ENCODE data around the gene TUBG2.

The TUBG2 gene

DNA sequence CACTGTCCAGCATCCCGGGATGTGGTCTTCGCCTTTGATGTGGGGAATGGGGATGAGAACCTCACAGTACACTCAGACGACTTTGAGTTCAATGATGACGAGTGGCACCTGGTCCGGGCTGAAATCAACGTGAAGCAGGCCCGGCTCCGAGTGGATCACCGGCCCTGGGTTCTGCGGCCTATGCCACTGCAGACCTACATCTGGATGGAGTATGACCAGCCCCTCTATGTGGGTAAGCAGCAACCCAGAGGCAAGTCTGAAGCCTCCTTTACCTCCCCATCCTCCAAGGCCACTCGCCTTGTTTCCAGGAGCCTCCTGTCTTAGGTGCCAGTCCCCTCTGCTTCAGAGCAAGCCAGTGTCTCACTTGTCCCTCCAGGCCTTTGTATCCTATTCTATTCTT, 33.4 kb downstream of the TUBG2 start:
- no peak overlapping the region for H3K27ac ChIP-seq
- no peak for DNase-seq (ENCODE audit: low read depth, low spot score)

DNA sequence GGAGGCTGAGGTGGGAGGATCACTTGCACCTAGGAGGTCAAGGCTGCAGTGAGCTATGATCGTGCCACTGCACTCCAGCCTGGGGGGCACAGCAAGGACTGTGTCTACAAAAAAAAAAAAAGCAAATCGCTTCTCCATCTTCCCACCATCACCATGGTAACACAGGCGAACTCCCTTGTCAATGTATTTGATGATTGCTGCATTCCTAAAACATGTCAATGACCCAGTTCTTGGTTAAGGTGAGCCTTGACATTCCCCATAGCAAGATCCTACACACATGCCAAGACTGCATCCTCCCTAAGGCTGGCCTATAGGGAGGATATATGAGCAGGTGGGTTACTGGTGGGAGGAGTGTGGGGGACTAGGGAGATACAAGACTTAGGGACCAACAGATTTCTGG, 35.4 kb downstream of the TUBG2 start:
- DNase-seq (ENCODE audit: low read depth, low spot score), result no peak
- no peak overlapping the region for H3K27ac ChIP-seq

DNA sequence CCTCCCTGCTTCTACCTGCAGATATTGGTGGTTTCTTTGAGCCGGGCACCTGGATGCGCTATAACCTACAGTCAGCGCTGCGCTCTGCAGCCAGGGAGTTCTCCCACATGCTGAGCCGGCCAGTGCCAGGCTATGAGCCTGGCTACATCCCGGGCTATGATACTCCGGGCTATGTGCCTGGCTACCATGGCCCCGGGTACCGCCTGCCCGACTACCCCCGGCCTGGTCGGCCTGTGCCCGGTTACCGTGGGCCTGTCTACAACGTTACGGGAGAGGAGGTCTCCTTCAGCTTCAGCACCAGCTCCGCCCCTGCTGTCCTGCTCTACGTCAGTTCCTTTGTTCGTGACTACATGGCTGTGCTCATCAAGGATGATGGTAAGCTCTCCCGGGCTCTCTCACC, 36.4 kb downstream of the TUBG2 start:
- H3K27ac ChIP-seq, result no peak overlapping the region
- no peak for DNase-seq (ENCODE audit: low read depth, low spot score)

DNA sequence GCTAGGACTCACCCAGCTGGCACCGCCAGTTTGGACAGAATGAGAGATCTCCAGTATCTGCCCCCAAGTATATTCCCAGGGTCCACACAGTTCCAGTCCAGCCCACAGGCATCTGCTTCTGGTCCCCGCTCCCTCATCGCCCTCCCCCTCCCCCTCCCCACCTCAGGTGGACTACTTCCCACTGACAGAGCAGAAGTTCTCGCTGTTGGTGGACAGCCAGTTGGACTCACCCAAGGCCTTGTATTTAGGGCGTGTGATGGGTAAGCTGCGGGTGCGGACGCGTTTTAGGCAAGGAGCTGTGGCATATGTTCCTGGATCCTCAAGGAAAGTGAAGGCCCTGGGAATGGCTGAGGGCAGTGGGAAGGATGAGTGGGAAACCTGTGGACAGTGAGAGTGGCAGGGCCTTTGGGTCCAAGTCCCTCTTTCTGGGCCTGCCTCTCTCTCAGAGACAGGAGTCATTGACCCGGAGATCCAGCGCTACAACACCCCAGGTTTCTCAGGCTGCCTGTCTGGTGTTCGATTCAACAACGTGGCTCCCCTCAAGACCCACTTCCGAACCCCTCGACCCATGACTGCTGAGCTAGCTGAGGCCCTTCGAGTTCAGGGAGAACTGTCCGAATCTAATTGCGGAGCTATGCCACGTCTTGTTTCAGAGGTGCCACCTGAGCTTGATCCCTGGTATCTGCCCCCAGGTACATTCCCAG, 38.2 kb downstream of the TUBG2 start:
- DNase-seq (ENCODE audit: low read depth, low spot score), result no peak
- no peak overlapping the region for H3K27ac ChIP-seq

DNA sequence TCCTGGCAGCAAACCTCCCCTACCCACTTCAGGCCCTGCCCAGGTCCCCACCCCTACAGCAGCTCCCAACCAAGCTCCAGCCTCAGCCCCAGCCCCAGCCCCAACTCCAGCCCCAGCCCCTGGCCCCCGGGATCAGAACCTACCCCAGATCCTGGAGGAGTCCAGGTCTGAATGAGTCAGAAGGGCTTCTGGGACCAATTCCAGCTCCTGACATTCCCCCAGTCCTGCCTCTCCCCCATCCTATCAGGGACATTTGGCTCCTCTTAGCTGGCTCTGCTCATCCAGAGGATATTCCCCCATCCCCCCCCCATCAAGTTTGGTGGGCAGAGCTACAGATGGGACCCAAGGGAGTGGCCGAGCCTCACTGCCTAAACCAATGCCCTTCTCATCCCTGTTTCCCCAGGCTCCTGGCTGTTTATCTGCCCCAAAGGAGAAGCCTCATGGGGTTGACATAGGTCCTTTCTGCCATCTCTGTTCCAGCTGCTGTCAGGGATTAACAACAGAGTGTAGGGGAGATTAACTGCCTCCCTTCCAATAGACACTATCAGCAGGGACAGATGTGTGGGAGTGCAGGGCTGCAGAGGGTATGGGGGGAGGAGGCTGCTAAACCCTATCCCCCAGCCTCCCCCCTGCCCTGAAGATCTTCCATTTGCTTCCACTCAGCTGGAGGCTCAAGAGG, 39.8 kb downstream of the TUBG2 start:
- no peak overlapping the region for H3K27ac ChIP-seq
- no peak for DNase-seq (ENCODE audit: low read depth, low spot score)

DNA sequence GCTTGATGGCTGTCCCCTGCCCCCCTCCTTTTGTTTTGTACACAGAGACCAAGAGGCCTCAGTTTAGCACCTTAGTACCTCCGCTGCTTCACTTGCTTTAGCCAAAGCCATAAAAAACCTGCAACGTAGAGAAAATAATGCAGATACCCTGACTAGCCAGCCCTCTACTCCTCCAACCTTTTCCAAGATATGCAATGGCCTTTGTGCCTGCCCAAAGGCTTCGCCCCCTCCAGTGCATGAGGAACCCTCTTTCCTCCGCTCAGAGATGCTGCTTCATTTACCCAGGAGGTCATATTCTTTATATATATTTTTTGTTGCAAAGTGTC, 40.3 kb downstream of the TUBG2 start:
- no peak for DNase-seq (ENCODE audit: low read depth, low spot score)
- H3K27ac ChIP-seq, result no peak overlapping the region

DNA sequence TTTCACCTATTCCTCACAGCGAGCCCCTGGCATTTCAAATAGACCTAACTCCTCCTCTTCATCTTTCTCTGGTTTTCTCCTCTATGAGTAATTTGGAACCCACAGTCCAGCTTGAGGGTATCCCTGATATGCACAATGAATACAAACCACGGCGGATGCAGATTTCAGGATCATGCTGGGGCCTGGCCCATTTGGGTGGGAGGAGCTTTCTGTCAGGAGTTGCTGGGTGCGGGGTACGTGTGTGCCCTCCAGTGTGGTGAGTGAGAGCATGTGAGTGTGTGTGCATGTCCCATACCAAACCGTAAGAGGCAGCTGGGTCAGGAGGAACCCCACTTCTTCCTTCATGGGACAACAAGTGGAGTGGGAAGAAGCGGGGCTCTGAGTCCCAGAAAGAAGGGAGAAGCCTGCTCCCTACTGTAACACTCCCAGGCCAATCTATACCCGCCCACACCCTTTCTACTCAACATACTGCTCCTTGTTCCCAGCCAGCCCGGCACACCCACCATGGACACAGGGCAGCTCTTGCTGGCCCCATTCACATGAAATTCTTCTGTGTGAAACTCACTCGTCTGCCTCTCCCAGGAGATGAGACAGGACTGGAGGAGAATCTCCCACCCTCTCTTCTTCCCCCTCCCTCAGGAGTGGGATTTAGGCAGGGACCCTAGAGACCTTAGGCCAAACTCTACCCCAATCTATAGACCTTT, 41.7 kb downstream of the TUBG2 start:
- H3K27ac ChIP-seq, result no peak overlapping the region
- DNase-seq (ENCODE audit: low read depth, low spot score), result no peak

DNA sequence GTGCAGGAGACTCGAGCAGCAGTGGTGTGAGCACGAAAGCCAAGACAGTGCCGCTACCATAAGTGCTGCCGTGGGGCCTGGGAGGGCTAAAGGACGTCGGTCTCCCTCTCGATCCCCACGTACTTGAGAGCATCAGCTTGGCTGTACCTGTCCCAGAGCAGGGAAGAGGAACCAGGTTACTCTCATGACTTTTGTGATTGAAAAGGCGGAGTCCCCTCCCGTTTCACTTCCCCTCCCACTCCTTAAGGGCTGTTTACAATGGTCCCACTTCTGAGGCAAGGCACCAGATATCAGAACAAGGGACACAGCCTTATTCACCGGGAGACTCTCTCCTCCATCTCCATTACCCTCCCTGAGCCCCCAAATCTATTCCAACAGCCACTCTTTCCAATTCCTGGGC, 43.4 kb downstream of the TUBG2 start:
- DNase-seq (ENCODE audit: low read depth, low spot score), result no peak
- no peak overlapping the region for H3K27ac ChIP-seq

DNA sequence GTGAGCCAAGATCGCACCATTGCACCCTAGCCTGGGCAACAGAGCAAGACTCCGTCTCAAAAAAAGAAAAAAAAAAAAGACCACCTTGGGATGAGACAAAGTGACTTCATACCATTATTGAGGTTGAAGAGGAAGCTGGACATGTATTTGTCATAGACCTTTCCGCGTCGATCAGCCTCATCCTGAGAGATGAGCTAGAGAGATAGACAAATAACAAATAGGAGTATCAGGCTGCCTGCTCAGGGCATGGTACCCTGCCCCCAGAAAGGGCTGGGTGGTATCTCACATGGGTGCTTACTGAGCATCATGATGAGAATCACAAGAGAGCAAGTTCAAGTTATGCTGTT, 45.4 kb downstream of the TUBG2 start:
- no peak for DNase-seq (ENCODE audit: low read depth, low spot score)
- no peak overlapping the region for H3K27ac ChIP-seq

DNA sequence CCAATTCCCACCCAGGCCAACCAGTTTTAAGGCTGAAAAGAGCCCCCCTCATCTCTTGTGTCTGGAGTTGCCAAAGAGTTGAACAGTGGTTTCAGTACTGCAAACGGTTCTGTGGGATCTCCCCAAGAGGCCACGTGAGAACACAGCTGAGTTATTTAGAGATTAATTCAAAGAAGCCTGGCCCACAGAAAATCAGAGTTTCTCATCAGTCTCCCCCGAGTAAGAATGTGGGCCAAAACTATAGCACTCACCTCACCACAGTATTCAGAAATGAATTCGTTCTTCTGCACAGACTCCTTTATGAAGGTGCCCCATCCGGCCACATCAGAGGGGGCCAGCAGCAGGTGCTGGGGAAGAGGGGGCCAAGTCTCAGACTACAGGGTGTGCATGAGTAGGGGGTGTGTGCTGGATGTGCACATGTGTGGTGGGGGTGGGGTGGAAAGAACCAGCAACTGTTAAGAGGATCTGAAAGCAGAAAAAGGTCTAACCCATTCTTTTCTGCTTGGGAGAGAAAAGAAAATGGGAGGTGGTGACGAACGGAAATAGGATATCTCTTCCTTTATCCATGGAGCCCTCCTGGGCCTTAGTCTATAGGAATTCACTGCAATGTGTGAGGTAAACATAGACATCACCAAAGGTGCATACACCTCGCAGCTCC, 45.9 kb downstream of the TUBG2 start:
- DNase-seq (ENCODE audit: low read depth, low spot score), result no peak

DNA sequence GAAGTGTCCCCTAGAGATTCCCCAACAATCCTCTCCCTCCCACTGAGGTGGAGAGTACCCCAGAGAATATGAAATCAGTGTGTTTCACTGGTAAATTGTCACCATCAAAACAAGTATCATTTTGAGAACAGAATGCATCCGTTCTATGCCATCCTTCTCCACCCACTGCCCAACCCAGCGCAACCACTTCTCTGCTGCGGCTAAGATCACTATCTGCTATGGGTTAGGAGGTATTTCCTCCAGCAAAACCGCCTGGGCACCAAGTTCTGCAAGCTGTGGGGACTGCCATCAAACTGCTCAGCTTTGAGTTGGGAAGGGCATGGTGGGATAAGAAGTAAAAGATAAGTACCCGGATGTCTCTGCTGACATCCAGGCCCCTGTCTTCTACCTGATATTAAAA, 47.6 kb downstream of the TUBG2 start:
- no peak overlapping the region for H3K27ac ChIP-seq
- DNase-seq (ENCODE audit: low read depth, low spot score), result no peak

More for the DNA sequence above, 45.9 kb downstream of the TUBG2 start:
- no peak overlapping the region for H3K27ac ChIP-seq

DNA sequence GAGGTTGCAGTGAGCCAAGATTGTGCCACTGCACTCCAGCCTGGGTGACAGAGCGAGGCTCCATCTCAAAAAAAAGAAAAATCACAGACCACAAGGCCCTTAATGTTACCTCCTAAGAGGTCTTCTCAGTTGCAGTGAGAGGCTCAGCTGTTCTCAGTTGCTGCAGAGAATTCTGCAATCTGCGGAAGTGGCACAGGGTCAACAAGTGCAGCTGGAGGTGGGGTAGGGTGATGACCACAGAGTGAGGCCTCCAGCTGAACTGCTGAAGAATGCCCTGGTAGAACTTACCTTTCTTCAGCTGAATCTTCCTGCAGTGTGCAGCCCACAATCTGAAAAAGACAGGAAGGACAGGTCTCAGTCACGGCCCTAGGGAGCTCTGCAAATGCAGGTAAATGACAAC, 49.5 kb downstream of the TUBG2 start:
- no peak for DNase-seq (ENCODE audit: low read depth, low spot score)
- no peak overlapping the region for H3K27ac ChIP-seq

DNA sequence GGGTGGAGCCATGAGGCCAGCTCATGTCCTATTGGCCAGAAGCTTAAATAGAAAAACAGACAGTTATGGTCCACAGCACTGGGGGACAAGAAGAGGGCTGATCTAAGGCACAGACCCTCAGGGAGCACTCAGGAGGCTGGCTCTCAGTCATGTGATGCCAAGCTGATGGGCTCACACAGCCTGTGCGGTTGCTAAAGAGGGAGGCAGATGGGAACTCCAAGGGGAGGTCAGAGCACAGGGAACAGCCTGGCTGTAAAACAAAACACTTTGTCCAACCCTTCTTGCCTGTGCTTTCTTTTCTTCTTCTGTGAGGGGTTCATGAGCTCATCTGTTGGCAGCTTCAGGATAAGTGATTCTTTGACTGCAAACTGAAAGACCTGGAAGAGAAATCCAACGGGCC, 50.5 kb downstream of the TUBG2 start:
- DNase-seq (ENCODE audit: low read depth, low spot score), result no peak
- no peak overlapping the region for H3K27ac ChIP-seq

All from epithelial cell of prostate (primary cell).